Loucy (cell line): ENCODE data around the gene PERCC1.

Source experiments
- EZH2phosphoT487 ChIP-seq: fragments of 200-600 bp; IDR thresholded peaks from 2 replicates; pipeline ENCODE4 v1.6.1; 2018; ENCODE audit warnings: antibody characterized with exemption, mild to moderate bottlenecking, moderate library complexity, borderline replicate concordance
- TF ChIP-seq, protein P1 (sequence below): fragments of 200-600 bp; sonication (generic); conservative IDR thresholded peaks from 2 replicates; pipeline ENCODE4 v1.5.1; 2014; ENCODE audit warnings: mild to moderate bottlenecking, antibody characterized with exemption, low read length

DNA sequence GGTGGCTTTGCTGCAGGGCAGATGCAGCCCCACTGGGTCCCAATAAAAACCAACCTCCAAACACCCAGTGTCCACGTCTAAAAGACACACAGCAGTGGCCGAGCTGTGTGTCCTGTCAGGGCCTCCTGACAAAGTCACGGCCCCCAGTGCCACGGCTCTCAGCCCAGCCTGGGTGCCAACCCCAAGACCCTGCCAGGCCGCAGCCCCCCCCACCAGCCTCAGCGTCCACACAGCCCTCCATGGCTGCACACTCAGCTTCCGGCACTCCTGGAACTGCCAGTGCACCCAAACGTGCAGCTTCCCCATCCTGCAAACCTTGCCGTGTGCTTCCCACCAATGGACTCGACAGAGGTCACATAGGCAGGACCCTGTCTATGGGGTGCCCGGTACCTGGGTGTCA, 17.1 kb downstream of the PERCC1 start:
- TF ChIP-seq, protein P1, sequence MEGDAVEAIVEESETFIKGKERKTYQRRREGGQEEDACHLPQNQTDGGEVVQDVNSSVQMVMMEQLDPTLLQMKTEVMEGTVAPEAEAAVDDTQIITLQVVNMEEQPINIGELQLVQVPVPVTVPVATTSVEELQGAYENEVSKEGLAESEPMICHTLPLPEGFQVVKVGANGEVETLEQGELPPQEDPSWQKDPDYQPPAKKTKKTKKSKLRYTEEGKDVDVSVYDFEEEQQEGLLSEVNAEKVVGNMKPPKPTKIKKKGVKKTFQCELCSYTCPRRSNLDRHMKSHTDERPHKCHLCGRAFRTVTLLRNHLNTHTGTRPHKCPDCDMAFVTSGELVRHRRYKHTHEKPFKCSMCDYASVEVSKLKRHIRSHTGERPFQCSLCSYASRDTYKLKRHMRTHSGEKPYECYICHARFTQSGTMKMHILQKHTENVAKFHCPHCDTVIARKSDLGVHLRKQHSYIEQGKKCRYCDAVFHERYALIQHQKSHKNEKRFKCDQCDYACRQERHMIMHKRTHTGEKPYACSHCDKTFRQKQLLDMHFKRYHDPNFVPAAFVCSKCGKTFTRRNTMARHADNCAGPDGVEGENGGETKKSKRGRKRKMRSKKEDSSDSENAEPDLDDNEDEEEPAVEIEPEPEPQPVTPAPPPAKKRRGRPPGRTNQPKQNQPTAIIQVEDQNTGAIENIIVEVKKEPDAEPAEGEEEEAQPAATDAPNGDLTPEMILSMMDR: no peak
- no peak for TF ChIP-seq EZH2phosphoT487
